Cortex of kidney (tissue), 1 donor: Measurements from ENCODE around the gene POLR2I.
"Not testable (repeated sequence)": the region's sequence is repeated elsewhere in the genome, so short reads cannot be mapped to it uniquely, and the experiment has no call there.

Experiments used
- DNase-seq: peaks from one replicate; lab custom pipeline; 2025; lab: John Stamatoyannopoulos, UW

The POLR2I gene

DNA sequence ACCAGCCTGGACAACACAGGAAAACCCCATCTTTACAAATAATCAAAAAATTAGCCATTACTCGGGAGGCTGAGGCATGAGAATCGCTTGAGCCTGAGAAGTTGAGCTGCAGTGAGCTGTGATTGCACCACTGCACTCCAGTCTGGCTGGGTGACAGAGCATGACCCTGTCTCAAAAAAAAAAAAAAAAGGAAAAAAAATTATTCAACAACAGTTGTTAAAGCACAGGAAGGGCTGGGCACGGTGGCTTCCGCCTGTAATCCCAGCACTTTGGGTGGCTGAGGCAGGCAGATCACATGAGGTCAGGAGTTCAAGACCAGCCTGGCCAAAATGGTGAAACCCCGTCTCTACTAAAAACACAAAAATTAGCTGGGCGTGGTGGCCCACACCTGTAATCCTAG is 16.5 kb upstream of the POLR2I start:
- DNase-seq = not testable (repeated sequence)

DNA sequence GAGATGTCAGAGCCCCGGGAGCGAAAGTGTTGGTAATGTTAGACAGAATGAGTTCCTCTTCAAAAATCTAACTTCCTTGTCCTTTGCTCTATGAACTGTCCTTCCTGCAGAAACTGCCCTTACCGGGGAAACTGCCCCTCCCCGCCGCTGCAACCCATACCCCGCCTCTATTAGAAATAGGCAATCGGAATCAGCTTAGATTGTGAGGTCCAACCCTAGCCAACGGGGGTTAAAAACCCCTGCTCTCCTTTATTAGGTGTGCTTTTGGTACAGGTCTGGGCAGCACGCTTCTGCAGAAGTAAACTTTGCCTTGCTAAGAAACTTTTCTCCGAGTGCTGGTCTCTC is 13.7 kb upstream of the POLR2I start:
- no peak for DNase-seq

DNA sequence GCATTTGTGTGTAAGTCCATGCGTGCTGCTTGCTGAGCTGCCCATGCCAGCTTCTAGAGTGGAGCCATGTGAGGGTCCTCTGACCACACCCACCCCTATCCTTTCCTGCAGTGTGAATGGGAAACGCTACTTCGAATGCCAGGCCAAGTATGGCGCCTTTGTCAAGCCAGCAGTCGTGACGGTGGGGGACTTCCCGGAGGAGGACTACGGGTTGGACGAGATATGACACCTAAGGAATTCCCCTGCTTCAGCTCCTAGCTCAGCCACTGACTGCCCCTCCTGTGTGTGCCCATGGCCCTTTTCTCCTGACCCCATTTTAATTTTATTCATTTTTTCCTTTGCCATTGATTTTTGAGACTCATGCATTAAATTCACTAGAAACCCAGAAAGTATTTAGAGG is 10.9 kb upstream of the POLR2I start:
- DNase-seq = no peak

DNA sequence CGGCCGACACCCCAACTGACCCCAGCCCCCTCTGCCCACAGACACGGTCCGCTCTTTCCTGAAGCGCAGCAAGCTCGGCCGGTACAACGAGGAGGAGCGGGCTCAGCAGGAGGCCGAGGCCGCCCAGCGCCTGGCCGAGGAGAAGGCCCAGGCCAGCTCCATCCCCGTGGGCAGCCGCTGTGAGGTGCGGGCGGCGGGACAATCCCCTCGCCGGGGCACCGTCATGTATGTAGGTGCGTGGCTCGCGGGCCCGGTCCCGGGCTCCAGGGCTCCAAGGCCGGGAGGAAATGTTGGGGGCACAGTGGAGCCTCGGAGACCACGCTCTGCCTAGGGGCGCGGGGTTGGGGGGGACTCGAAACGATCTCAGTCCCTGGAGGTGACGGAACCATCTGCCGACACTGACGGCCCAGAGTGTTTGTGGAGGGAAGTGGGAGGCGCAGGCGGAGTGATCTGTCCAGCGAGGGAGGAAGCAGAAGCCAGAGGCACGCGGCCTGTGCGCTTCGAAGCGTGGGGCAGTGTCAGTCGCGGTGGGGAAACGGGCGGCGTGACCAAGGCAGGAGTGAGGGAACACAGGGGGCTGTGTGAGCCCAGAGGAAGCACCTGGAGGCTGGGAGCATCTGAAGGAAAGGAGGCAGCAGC is 6.9 kb upstream of the POLR2I start:
- DNase-seq = no peak

DNA sequence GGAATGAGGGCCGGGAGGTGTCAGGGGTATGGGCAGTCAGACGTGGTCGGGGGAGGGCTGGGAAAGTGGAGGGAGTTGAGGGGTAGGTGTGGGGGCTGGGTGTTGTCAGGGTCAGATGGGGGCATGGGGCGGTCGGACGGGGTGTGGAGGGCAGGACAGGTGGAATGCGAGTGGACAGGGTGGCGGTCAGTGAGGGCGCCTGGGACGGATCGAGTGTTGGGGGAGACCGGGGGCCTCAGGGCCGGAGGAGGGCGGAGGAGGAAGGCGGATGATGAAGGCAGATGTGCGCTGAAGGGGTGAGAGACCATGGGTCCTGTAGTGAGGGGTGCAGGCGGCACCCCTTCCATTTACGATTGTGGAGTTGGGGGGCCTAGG is 6.3 kb upstream of the POLR2I start:
- no peak for DNase-seq

DNA sequence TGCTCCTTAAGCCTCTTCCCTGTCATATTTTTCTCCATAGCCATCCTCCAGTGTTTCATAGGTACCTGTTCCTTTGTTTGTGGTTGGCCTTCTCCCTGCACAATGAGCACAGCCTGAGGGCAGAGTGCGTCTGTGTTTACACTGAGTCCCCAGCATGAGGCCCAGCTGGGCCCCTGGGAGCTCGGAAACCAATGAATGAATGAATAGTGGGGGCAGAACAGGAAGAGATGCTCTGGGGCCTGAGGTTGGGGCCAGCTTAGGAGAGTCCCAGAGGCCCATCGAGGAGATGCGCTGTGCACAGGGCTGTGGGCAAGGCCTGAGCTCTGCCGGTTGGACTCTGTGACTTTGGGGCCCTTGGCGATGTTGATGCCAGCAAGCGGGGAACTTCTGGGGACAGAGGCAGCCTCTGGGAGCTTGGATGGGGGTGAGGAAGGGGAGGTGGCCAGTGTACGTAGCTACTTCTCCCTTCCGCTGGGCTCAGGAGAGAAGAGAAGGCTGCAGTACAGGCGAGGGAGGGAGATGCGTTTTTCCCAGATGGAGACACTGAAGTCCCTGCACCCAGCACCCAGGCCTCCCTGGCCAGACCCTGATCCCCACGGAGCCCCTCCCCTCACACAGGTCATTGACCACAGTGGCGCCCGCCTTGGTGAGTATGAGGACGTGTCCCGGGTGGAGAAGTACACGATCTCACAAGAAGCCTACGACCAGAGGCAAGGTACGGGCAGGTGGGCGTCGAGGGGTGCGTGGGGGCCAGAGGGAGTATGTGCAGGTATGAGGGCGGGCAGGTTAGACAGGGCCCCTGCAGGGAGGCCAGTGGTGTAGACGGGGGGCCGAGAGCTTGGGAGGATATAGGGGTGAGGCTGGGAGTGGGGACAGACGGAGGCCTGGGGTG is 5.7 kb upstream of the POLR2I start:
- no peak for DNase-seq

DNA sequence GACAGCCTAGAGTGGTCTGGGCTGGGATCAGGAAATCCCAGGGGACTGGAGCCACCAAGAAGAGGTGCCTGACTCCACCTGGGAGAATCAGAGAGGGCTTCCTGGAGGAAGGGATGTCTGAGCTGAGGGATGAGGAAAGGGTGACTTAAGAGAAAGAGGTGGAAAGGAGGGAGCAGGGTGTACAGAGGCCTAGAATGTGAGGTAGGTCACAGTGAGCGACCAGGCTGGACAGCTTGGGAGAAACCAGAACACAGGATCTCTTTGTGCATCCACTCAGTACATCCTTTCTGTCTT is 1.6 kb upstream of the POLR2I start:
- DNase-seq = no peak

DNA sequence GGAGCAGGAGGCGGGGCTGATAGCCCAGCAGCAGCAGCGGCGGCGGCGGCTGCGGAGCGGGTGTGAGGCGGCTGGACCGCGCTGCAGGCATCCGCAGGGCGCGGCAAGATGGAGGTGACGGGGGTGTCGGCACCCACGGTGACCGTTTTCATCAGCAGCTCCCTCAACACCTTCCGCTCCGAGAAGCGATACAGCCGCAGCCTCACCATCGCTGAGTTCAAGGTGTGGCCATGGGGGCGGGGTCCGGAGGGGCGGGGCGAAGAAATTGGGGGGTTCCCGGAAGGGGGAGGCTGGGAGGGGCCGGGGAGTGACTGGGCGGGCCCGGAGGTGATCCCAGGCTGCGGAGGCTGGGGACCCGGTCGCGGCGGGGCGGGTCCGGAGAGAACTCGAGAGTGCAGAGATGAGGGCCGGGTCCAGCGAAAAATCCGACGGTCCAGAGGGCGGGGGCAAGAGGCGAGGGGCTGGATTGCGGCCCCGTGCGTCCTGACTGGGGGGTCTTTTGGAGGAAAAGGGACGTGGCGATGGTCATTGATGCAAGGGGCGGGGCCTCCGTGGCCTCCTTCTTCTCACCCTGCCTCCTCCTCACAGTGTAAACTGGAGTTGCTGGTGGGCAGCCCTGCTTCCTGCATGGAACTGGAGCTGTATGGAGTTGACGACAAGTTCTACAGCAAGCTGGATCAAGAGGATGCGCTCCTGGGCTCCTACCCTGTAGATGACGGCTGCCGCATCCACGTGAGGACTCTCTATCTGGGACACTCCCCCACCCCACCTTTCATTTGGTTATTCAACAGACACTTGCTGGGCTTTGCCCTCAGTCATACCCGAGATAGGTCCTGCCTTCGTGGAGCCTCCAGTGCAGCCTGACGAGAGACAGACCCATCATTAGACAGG is 1.0 kb upstream of the POLR2I start, which contains the start of gene TBCB:
TSS of gene TBCB (plus strand) at position 16 of the 891 bp plus-strand sequence. CDS start at position 109, 93 bp downstream.
- DNase-seq = no peak

DNA sequence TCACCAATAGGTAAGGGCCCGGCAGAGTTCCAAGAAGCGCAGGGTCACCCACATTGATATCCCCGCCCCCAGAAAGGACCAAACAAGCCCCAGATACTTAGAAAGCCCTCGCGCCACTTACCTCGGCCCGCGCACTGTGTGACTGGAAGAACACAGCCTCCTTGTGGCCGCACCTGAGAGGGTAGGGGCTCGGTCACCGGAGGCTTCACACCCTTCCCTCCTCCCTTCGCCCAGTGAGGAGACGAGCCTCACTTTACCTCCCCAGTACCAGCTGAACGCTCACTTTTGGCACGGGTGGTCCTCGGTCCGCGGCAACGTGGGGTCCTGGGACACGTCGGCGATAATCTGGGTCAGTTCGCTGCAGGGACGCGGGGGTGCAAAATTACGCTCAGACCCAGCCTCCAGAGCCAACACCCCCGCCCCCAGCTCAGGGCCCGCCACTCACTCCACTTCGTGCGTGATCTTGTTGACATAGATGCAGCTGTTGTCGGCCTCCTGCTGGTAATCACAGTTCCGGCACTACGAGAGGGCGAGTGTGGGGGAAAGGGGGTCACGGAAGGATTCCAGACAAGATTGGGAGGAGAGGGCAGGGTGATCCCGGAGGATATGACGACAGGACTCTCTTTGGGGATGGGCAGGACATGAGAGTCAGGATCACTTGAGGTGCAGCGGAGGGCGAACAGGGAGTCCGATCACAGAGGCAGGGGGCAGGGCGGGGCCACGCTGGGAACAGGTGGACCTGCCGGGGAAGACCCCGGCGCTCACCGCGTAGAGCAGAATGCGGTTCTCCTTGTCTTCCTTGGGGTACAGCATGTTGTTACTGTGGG is 568 bp downstream of the POLR2I start:
- DNase-seq = no peak

DNA sequence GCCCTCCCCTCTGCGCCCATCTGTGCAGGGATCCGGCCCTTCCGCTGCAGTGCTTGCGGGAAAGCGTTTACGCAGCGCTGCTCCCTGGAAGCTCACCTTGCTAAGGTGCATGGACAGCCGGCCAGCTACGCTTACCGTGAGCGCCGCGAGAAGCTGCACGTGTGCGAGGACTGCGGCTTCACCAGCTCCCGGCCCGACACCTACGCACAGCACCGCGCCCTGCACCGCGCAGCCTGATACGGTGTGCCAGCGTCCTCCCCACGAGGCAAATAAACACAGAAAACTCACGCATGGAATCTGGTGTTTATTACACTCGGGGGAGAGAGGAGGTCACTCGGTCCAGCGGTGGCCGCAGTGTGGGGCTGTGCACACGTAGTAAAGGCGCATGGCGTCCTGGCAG is 1.2 kb downstream of the POLR2I start:
- no peak for DNase-seq

DNA sequence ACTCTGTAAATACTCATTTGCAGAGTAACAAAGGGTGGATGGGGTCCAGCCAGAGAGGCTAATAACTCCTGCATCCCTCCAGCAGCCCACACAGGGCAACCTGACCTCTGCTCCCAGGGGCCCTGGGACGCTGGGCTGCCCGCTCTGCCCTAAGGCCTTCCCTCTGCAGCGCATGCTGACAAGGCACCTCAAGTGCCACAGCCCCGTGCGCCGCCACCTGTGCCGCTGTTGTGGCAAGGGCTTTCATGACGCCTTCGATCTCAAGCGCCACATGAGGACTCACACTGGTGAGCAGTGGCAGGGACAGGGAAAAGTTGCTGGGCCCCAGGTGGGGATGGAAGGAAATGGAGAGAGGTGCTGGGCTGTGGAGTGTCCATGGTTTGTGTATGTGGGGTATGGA is 2.0 kb downstream of the POLR2I start:
- DNase-seq = no peak

DNA sequence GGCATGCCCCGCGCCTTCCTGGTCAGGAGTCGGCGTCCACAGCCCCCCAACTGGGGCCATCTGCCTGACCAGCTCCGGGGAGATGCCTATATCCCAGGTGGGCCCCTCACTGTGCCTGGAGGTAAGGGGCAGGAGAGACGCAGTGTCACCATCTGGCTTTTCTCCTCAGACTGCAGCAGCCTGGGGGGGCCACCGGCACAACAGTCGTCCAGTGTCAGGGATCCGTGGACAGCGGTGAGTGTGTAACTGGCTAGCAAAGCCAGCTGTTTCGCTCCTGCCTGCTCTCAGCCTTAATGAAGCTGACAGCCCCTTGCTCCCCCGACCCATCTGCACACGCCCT is 3.5 kb downstream of the POLR2I start:
- no peak for DNase-seq

DNA sequence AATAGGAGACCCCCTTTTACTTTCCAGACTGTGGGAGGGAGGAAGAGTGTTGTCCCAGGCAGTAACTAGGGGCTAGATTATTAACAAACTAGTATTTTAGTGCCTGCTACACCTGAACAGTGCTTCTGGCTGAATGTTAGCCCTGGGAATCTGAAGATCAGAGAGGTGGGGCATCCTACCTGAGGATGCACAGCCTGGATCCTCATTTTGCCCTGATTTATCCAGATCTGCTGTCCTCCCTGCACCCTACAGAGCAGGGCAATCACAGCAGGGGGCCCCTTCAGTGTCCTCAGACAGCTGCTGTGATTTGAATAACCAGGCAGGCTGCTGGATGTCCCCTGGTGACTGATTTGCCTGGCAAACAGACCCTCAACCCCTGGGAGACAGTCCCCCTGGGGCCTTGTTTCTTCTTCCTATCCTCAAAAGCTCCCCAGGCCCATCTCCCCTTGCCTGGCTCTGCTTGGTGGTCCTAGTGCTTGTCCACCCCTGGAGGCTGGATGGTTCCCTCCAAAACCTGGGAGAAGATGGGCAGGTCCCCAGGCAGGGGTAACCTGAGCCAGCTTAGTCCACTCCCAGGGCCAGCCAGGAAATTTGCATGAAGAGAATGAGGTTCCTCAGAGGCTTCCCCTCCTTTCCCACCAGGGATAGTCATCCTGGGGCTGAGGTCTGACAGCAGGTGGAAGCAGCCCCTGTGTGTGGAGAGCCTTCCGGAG is 4.0 kb downstream of the POLR2I start, which contains the start of gene OVOL3:
TSS of gene OVOL3 (plus strand) at position 657 of the 713 bp plus-strand sequence. CDS start 60 bp downstream, outside the sequence.
- DNase-seq = no peak

DNA sequence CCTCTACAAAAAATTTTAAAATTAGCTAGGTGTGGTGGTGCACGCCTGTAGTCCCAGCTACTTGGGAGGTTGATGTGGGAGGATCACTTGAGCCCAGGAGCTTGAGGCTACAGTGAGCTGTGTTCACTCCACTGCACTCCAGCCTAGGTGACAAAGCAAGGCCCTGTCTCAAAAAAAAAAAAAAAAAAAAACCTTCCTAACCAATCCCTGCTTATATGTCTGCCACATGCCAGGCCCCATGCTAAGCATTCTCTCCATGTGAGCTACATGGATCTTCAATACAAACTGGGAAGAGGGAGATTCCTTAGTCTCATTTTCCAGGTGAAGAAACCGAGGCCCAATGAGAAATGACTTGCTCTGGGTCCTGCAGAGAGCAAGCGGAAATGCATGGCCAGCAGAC is 6.0 kb downstream of the POLR2I start:
- DNase-seq = no peak

DNA sequence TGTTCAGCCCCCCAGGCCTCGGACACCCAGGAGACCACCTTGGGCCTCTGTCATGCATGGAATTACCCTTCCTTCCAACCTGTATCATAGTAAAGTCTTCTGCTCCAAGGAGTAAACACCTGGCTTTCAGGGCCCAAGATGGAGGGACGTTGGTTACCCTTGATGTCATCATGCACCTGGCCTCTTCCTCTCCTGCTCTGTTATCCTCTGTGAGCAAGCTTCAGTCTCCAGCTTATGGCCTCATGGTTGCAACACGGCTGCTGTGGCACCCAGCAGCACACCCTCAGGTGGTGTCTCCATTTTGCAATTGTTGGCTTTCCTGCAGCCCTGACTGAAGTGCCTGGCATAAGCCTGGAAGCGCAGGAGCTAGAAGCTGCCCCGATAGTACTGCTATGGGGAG is 7.7 kb downstream of the POLR2I start:
- no peak for DNase-seq

DNA sequence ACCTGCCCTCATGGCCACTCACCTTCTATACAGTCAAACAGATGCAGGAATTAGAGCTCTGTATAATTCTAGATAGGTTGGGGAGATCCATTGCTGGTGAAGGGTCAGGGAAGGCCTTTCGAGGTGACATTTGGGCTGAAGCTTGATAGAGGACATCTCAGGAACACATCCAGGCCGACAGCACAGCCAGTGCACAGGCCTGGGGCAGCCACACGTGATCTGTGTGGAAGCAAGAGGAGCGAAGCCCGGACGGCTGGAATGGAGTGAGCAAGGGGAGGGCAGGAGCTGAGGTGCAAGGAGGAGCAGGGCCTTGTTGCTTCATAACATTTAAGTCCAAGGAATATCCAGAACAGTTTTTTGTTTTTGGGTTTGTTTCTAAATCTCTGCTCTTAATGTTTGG is 8.2 kb downstream of the POLR2I start:
- DNase-seq = no peak

DNA sequence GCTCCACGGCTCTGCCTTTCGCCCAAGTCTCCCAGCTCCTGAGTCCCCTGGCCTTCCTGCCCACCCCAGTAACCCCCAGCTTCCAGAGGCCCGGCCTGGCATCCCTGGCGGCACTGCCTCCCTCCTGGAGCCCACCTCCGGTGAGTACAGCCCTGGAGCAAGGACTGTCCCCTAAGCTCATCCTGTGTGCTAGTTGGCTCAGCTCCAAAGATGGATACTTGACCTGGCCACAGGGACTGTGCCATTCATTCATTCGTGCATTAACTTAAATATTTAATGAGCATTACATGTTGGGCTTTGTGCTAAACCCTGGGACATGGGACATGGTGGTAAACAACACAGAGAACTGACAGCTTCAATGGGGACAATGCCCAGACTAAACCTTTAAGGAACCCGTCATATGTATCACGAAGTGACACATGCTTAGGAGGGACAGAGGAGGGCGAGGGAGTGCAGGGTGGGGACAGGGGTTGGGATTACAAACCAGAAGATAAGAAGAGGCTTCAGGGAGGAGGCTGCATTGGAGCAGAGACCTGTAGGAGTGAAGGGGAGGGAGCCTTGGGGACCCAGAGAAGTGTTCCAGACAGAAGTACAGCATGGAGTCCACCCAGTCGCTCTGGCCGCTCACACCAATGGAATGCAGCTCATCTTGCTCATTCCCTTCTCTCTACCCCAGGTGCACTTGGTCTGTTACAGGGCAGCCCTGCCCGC is 10.7 kb downstream of the POLR2I start:
- DNase-seq = no peak

DNA sequence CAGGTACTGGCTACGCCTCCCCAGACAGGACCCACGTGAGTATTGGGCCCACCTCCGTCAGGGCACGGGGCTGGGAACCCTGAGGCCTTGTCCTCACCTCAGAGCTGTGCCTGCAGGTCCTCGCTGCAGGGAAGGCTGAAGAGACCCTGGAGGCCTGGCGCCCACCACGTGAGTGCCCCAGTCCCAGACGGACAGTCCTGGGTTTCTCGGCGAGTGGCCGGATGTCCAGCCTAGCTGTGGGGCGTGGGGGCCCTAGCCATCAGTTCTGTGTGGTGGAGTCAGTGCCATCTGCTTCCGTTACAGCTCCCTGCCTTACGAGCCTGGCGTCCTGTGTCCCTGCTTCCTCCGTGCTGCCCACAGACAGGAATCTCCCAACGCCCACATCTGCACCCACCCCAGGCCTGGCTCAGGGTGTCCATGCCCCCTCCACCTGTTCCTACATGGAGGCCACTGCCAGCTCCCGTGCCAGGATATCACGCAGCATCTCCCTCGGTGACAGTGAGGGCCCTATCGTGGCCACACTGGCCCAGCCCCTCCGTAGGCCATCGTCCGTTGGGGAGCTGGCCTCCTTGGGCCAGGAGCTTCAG is 11.5 kb downstream of the POLR2I start:
- DNase-seq = no peak

DNA sequence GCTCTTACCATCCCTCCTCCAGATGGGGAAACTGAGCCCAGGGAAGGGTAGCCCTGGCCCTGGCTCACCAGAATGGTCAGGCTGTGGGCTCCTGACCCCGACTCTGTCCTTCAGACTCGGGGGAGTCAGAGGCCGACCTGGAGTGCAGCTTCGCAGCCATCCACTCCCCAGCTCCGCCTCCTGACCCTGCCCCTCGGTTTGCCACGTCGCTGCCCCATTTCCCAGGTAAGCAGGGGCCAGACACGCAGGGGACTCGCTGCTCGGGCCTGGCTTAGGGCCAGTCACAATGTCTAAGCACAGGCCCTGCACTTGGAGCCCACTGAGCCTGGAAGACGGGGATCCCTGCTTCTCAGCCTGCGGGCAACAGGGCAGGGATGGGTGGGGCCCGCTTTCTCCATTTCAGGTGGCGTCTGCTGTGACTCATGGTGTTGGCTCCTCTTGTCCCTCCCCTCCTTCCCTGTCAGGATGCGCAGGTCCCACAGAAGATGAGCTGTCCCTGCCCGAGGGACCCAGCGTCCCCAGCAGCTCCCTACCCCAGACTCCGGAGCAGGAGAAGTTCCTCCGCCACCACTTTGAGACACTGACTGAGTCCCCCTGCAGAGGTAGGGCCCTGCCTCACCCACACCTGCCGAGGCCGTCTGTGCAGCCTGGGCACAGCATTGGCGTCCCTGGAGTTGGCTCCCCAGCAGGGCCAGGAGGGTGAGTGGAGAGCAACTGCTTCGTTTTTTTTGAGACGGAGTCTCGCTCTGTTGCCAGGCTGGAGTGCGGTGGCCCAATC is 12.9 kb downstream of the POLR2I start:
- no peak for DNase-seq
